Posterior vena cava (tissue), 2 donors: ENCODE results near the gene FLVCR1. TPM values are rescaled to one million over a fixed set of nuclear protein-coding genes. Genes with fewer than 3 reads are reported as not detected.

Experiments used
- DNase-seq: peaks from one replicate; pipeline ENCODE4 v3.0.0-alpha.2; 2020; ENCODE audit warnings: low spot score
- intact Hi-C, 2 donors: fragments of 100-400 bp; cut with DNase I; formaldehyde crosslinking; loops; one replicate each; pipeline versions ENCODE4 v1.14.1 to v1.14.2; 2022 to 2023
- total RNA-seq, 2 donors: library from RNA; stranded (reverse); fragmentation: NEBNext Ultra II Directional; extraction: Animal tissue kit (Norgen Biotek cat#: 25700); gene quantifications; one replicate each; pipeline ENCODE4 v1.2.1, GENCODE V29; 2021
- donor health status: DM: yes; HTN: yes; CAD: no.
- donor health status: DM: yes; HTN: yes; CAD: no.

The FLVCR1 gene
- total RNA-seq, 2 donors from 2014 or later = 5.9 to 6.7 TPM

DNA sequence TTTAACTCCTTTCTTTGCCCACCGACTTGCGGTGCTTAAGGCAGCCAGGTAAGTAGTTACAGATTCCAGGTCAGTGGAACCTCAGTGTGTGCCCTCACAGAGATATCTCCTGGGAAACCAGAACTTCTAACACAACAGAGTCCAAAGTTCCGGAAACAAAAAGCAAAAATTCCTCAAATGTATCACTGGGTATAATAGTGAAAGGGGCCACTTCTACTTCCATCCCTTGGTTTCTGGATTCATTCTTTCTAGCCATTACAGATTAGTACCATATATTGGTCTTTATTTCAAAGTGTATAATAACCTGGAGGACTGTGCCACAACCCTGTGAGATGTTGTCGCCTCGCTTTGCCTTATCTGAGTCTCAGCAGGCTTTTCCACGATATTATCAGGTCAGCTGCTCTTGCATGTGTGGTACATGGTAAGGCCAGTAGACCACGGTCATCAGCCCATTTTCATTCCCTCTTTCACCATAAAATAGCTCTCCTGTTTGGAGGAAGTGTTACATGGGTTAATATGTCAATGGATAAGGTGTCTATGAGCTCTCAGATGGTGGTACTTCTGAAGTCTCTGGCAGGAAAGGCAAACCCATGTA is 77.4 kb downstream of the FLVCR1 start:
- intact Hi-C loops = no loop called here
- DNase-seq = no peak

DNA sequence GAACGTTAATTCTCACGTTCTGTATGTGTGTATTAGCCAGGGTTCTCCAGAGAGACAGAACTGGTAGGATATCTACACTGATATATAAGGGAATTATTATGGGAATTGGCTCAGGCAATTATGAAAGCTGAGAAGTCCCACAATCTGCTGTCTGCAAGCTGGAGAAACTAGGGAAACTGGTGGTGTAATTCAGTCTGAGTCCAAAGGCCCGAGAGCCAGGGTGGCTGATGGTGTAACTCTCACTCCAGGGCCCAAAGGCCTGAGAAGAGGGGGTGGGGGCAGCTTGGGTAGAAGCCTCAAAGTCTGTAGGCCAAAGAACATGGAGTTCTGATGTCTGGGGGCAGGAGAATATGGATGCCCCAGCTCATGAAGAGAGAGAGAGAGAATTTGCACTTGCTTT is 79.0 kb downstream of the FLVCR1 start:
- no peak for DNase-seq
- intact Hi-C loops = no loop called here

DNA sequence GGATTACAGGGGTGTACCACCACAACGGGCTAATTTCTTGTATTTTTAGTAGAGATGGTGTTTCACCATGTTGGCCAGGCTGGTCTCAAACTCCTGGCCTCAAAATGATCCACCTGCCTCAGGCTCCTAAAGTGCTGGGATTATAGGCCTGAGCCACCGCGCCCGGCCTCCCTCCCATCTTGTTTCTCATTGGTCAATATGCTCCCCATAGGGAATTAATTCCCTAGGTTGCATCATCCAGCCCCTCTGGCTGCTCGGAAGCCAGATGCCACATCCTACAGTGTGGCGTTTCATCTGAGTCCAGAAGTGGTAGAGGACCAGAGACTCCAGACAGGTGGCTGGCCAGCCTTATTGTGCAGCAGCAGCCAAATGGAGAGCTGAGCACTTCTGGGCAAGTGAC is 80.8 kb downstream of the FLVCR1 start:
- intact Hi-C loops = no loop called here
- no peak for DNase-seq

DNA sequence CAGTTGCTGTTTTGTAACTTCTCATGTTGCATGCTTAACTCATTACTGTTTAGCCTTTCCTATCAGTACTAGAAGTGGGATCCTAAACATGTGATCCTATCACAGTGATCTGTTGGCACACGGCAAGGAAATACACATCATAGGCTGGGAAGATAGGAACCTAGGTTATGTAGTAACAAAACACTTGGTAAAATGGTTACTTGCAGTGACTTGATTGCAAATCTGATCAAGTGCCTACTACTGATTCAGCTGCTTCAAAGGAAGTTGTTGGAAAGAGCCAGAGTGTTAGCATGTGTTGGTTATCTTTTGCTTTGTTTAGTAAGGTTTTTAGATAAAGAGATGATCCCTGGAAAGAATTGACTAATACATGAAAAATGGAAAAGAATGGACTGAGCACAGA is 83.4 kb downstream of the FLVCR1 start:
- intact Hi-C loops = no loop called here
- DNase-seq = no peak

DNA sequence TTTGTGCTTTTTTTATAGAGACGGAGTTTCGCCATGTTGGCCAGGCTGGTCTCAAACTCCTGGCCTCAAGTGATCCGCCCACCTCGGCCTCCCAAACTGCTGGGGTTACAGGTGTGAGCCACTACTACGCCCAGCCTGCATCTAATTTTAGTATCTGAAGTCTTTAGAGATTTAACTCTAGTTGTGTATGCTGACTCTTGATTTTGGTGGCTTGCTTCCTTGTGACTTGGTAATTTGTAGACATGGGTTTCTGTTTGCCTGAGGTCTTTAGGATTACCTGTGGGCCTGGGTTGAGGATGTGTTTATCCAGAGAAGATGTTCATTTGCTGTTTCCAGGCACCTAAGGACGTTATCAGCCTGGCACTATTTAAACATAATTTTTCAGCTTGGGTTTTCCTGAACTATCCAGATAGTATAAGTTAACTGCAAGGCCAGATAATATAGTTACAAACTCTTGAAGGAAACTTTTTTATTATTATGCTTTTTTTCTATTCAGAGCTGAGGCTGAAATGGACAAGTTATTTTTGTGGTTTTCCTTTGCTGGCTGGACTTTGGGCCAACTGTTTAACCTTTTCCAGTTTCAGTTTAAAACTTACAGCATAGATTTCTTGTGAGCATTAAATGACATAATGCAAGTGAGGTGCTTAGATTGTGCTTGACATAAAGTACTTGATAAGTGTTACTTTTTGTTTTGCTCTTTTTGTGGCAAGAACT is 84.8 kb downstream of the FLVCR1 start:
- intact Hi-C loops = no loop called here
- no peak for DNase-seq

DNA sequence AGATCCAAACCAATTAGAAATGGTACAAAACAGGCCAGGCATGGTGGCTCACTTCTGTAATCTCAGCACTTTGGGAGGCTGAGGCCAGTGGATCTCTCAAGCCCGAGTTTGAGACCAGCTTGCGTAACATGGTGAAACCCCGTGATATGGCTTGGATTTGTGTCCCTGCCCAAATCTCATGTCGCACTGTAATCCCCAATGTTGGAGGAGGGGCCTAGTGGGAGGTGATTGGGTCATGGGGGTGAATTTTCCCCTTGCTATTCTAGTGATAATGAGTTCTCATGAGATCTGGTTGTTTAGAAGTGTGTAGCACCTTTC is 85.3 kb downstream of the FLVCR1 start:
- DNase-seq = no peak
- intact Hi-C loops = no loop called here

DNA sequence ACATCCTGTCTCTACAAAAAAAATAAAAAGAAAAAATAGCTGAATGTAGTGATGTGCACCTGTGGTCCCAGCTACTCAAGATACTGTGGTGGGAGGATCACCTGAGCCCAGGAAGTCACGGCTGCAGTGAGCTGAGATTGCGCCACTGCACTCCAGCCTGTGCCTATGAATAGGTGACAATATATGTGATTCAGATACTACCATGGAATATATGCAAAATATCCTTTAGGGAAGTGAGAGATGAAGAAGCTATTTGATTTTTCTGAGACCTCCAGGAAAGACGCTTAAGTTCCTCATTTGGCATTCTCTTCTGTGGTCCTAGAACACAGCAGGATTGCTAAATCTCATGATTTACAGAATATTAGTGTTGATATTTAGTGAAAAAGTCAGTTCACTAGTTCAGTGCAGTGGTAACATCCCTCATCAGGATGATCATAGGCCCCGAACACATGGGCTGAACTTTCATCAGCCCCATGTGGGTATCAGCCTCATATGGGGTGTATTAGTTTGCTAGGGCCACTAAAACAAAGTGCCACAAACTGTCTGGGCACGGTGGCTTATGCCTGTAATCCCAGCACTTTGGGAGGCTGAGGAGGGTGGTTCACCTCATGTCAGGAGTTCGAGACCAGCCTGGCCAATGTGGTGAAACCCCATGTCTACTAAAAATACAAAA is 86.3 kb downstream of the FLVCR1 start:
- no peak for DNase-seq
- intact Hi-C loops = no loop called here

DNA sequence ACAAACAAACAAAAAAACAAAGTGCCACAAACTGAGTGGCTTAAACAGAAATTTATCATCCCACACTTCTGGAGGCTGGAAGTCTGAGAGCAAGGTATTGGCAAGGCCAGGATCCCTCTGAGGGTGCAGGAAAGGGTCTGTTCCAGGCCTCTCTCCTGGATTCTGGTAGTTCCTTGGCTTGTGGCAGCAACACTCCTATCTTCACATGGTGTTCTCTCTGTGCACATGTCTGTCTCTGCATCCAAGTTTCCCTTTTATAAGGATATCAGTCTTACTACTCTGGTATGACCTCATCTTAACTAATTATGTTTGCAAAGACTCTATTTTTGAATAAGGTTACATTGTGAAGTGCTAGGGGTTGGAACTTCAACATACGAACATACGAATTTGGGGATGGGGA is 87.0 kb downstream of the FLVCR1 start:
- DNase-seq = no peak
- intact Hi-C loops = no loop called here

DNA sequence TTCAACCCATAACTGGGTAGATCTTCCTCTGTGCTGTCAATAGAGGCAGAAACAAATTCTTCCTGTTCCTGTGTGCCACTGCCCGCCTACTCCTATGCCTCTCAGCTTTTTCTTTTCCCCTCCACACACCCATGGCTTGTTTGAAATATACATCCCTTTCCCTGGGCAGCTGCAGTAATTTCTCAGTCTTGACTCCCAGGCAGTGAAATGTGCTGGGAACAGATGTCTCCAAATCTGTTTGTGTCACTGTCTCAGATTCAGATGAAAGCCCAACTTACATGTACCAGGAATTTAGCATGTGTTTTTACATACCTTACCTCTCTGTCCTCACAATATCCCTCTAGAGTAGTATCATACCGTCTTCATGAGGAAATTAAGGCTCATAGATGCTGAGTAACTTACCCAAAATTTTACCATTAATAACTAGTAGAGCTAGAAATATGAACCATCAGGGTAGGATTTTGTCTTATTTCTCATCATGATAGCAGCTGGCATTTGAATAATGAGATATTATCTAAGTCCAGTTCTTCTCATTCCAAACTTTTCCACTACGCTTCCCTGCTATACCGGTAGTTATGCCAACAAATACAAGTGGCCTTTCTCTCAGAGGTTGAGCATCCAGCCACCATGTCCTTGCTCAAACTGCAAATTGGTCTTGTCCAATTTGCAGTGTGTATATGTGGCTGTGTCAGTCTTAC is 87.5 kb downstream of the FLVCR1 start:
- DNase-seq = no peak
- intact Hi-C loops = no loop called here

DNA sequence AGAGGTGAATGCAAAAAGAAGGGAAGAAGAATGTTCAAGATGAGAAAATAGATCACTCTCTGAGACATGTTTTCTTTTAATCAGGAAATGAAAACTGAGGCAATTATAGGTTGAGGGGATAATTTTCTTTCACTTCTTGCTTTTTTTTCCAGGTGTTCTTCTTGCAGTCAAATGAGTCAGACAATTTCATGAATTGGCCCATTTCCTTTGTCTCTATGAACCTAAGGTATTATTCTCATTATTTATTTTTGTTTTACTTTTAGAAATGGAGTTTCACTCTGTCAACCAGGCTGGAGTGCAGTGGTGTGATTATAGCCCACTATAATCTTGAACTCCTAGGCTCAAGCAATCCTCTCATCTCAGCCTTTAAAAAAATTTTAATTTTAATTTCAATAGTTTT is 88.8 kb downstream of the FLVCR1 start:
- intact Hi-C loops = no loop called here
- DNase-seq = no peak

Other genes starting within 250 kb of the FLVCR1 start
- 100 to 1,000 TPM in 1 of 2 donors, 10 to 100 TPM in 1; 43.4 to 193 TPM for gene ATF3, start 249.5 kb upstream of the FLVCR1 start, total RNA-seq
- gene BATF3, start 158.4 kb upstream of the FLVCR1 start, total RNA-seq = 10 to 100 TPM; 10.8 to 20.1 TPM
- gene NSL1, start 66.5 kb upstream of the FLVCR1 start, total RNA-seq = 10 to 100 TPM; 29.1 to 33.4 TPM
- gene TATDN3, start 66.4 kb upstream of the FLVCR1 start, total RNA-seq = 10 to 100 TPM; 11.4 to 12.2 TPM
- not detected for gene SPATA45, start 10.6 kb upstream of the FLVCR1 start, total RNA-seq
- gene VASH2, start 92.3 kb downstream of the FLVCR1 start, total RNA-seq = 1 to 10 TPM; 3.3 to 4.8 TPM
- 10 to 100 TPM; 29.7 to 31.1 TPM for gene ANGEL2, start 157.6 kb downstream of the FLVCR1 start, total RNA-seq
- gene RPS6KC1, start 193.0 kb downstream of the FLVCR1 start, total RNA-seq = 10 to 100 TPM; 20.2 to 23.5 TPM